GM23248 (cell line): ENCODE measurements around the gene POLE2. TPM values are rescaled to one million over a fixed set of nuclear protein-coding genes. Genes with fewer than 3 reads are reported as not detected.
"Not testable (repeated sequence)": the region's sequence is repeated elsewhere in the genome, so short reads cannot be mapped to it uniquely, and the experiment has no call there.

ENCODE experiments used
- DNase-seq: peaks from one replicate; pipeline ENCODE4 v3.0.0-alpha.2; 2015
- H2AFZ ChIP-seq: fragments of 200-600 bp; sonication (generic); 2 replicates; pipeline ENCODE4 v1.6.1; 2016; ENCODE audit warnings: antibody characterized with exemption
- H3F3A ChIP-seq: fragments of 200-600 bp; sonication (generic); 2 replicates; pipeline ENCODE4 v1.6.1; 2016; ENCODE audit warnings: mild to moderate bottlenecking, antibody characterized with exemption, mixed run types; ENCODE audit not compliant: insufficient read depth
- H3K27ac ChIP-seq: fragments of 200-600 bp; sonication (generic); 2 replicates; pipeline ENCODE4 v1.5.1; 2016; ENCODE audit warnings: mild to moderate bottlenecking
- H3K27me3 ChIP-seq: fragments of 200-600 bp; sonication (generic); replicated peaks from 2 replicates; pipeline ENCODE4 v1.6.1; 2016; ENCODE audit warnings: mild to moderate bottlenecking; ENCODE audit not compliant: insufficient read depth
- H3K36me3 ChIP-seq: fragments of 200-600 bp; sonication (generic); 2 replicates; pipeline ENCODE4 v1.6.1; 2016; ENCODE audit warnings: low read depth, mild to moderate bottlenecking
- H3K4me1 ChIP-seq: fragments of 200-600 bp; sonication (generic); 2 replicates; pipeline ENCODE4 v1.6.1; 2016; ENCODE audit warnings: mild to moderate bottlenecking; ENCODE audit not compliant: insufficient read depth
- H3K4me2 ChIP-seq: fragments of 200-600 bp; sonication (generic); one replicate; pipeline ENCODE4 v1.6.1; 2016; ENCODE audit warnings: mild to moderate bottlenecking; ENCODE audit not compliant: unreplicated experiment
- H3K4me3 ChIP-seq: fragments of 200-600 bp; sonication (generic); 2 replicates; pipeline ENCODE4 v1.5.1; 2016; ENCODE audit warnings: mild to moderate bottlenecking
- H3K79me2 ChIP-seq: fragments of 200-600 bp; sonication (generic); 2 replicates; pipeline ENCODE4 v1.6.1; 2016; ENCODE audit warnings: mild to moderate bottlenecking; ENCODE audit not compliant: insufficient read depth
- H3K9ac ChIP-seq: fragments of 200-600 bp; sonication (generic); 2 replicates; pipeline ENCODE4 v1.6.1; 2016; ENCODE audit warnings: mild to moderate bottlenecking
- H3K9me2 ChIP-seq: fragments of 200-600 bp; sonication (generic); 2 replicates; pipeline ENCODE4 v1.6.1; 2016; ENCODE audit warnings: mixed run types, mild to moderate bottlenecking, moderate library complexity; ENCODE audit not compliant: insufficient read depth
- H3K9me3 ChIP-seq: fragments of 200-600 bp; sonication (generic); one replicate; pipeline ENCODE4 v1.6.1; 2017; ENCODE audit warnings: low read depth
- H4K20me1 ChIP-seq: fragments of 200-600 bp; sonication (generic); 2 replicates; pipeline ENCODE4 v1.6.0; 2016; ENCODE audit not compliant: insufficient read depth
- EZH2 ChIP-seq: fragments of 200-600 bp; sonication (generic); IDR thresholded peaks from 2 replicates; pipeline ENCODE4 v1.6.1; 2018; ENCODE audit warnings: antibody characterized with exemption, mild to moderate bottlenecking; ENCODE audit not compliant: insufficient read depth, poor library complexity, severe bottlenecking
- EZH2phosphoT487 ChIP-seq: fragments of 200-600 bp; sonication (generic); IDR thresholded peaks from 2 replicates; pipeline ENCODE4 v1.6.1; 2018; ENCODE audit warnings: antibody characterized with exemption, moderate library complexity, mild to moderate bottlenecking, low read depth; ENCODE audit not compliant: insufficient read depth
- WGBS, 2 experiments: methylation state at CpG; one replicate each; pipeline ENCODE4 v1.1.6; 2015 to 2017; ENCODE audit warnings: low lambda C conversion rate in 2 of 2, low coverage in 1 of 2; ENCODE audit errors: missing lambda C conversion rate in 2 of 2; 5-methylcytosine and 5-hydroxymethylcytosine counted together
- in situ Hi-C: fragments of 300-500 bp; cut with MboI; formaldehyde crosslinking; loops from 2 replicates; pipeline ENCODE4 v1.15.0; 2020
- polyA plus RNA-seq: library from polyadenylated mRNA; unstranded; fragments of >200 nt; fragmentation: Nextera tagmentation; extraction: Ambion mirVana; gene quantifications from 2 replicates; pipeline ENCODE4 v1.2.1, GENCODE V29; 2016
- total RNA-seq: library from RNA; depleted of rRNA; stranded (reverse); fragments of >200 nt; shearing (Covaris generic); gene quantifications from 2 replicates; pipeline ENCODE4 v1.2.3, GENCODE V29; 2014; rRNA removed

The POLE2 gene, protein sequence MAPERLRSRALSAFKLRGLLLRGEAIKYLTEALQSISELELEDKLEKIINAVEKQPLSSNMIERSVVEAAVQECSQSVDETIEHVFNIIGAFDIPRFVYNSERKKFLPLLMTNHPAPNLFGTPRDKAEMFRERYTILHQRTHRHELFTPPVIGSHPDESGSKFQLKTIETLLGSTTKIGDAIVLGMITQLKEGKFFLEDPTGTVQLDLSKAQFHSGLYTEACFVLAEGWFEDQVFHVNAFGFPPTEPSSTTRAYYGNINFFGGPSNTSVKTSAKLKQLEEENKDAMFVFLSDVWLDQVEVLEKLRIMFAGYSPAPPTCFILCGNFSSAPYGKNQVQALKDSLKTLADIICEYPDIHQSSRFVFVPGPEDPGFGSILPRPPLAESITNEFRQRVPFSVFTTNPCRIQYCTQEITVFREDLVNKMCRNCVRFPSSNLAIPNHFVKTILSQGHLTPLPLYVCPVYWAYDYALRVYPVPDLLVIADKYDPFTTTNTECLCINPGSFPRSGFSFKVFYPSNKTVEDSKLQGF
- total RNA-seq (5.5 and 13.5 TPM in 2 replicates), polyA plus RNA-seq (5.2 TPM in 2 replicates)

DNA sequence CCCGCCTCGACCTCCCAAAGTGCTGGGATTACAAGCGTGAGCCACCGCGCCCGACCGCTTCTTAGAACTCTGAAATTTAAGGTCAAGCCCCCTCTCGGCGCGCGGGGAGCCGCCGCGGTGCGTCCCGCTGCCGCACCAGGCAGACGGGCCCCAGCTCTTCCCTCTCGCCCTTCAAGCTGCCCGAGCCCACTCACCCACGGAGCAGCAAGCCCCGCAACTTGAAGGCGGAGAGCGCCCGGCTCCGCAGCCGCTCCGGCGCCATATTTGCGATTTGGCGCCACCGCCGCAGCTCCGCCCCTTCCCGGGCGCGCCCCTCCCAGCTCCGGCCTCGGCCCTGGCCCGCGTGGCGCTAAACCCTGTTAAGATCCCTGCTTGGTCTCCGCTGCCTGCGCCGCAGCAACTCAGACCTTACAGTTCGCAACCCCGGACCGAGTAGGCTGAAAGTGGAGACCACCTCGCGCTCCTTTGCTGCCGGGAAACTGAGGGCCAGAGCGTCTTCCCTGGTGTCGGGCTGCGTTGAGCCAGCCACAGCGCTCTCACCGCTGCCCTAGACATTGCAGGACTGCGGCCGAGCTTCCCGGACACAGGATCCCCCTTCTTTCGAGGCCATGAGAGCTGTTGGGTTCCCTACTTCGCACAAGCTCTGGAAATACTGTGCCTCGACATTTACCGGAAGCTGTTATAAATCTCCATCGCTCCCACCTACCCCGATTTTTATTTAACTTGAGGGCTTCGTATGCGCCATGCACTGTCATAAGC, at the start of gene POLE2:
TSS of gene POLE2 (minus strand) at position 273 of the 759 bp plus-strand sequence. CDS start at position 262, 11 bp downstream.
- TF ChIP-seq EZH2 = no peak
- H4K20me1 ChIP-seq = no peaks in the 10 kb centered on the region
- no peaks in the 10 kb centered on the region for H3K9me2 ChIP-seq
- H3K4me2 ChIP-seq = peak within 1 kb of the TSS; percentile 33
- H3K4me1 ChIP-seq = 0 out of 2 replicates have a peak, but pooled peaks cover 6% of the 10 kb centered on the region
- H3K9me3 ChIP-seq = no peaks in the 10 kb centered on the region
- peaks cover 18% of the 10 kb centered on the region for H3F3A ChIP-seq
- peak within 1 kb of the TSS; percentile 89 for H3K4me3 ChIP-seq
- H3K36me3 ChIP-seq = no peaks in the 10 kb centered on the region
- WGBS, 2 experiments = 13% methylated on average over 64 to 67 of the region's 67 CpGs
- H3K79me2 ChIP-seq = 0 out of 2 replicates have a peak, but pooled peaks cover 5% of the 10 kb centered on the region
- peak within 1 kb of the TSS; percentile 81 for H3K9ac ChIP-seq
- no peaks in the 10 kb centered on the region for H3K27me3 ChIP-seq
- in situ Hi-C loops = no loop called here
- H3K27ac ChIP-seq = peak within 1 kb of the TSS; percentile 46
- peak within 1 kb of the TSS; percentile 96 for H2AFZ ChIP-seq
- peak; percentile 83 for DNase-seq

GRCh38 chr14:49735669-49736068, 47.7 kb upstream of the POLE2 start:
- H3F3A ChIP-seq, H3K4me2 ChIP-seq, H2AFZ ChIP-seq, H3K9ac ChIP-seq, H3K27me3 ChIP-seq, H3K9me2 ChIP-seq, DNase-seq, H3K4me1 ChIP-seq, H3K4me3 ChIP-seq, H4K20me1 ChIP-seq, H3K36me3 ChIP-seq, H3K27ac ChIP-seq, H3K9me3 ChIP-seq, in situ Hi-C loops, H3K79me2 ChIP-seq: not testable (repeated sequence)
- 90 to 91% methylated on average over 4 of the region's 4 CpGs for WGBS, 2 experiments

DNA sequence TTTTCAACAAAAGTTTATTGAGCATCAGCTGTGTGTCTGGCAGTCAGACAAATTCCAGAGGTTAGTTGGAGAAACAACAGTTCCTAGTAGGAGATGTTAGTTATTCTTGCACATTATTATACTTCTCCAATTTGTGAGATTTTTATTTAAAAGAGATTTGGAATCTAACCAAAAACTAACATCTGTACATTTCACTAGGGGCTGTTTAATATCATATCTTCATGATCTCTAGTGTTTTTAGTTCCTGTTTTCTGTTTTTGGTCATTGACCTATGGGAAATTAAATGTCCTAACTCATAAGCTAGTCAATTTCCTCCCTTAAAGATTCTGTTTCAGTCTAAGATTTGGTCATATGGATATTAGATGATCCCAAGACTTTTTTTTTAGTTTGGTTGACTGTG, 45.8 kb upstream of the POLE2 start:
- Histone ChIP-seq H3K9me3 (no peaks in the 10 kb centered on the region), H3K9me2 (no peaks in the 10 kb centered on the region; the same call in 1 of the 2 replicates), H3F3A (no peaks in the 10 kb centered on the region), H3K4me2 (no peak overlapping the region), H4K20me1 (no peaks in the 10 kb centered on the region), H3K36me3 (no peaks in the 10 kb centered on the region), H3K79me2 (no peaks in the 10 kb centered on the region), H3K4me3 (no peak overlapping the region), H3K27ac (no peak overlapping the region), H2AFZ (no peak overlapping the region), H3K27me3 (no peaks in the 10 kb centered on the region), H3K4me1 (no peaks in the 10 kb centered on the region), H3K9ac (no peak overlapping the region)
- DNase-seq = no peak
- no peak for TF ChIP-seq EZH2phosphoT487
- no peak for TF ChIP-seq EZH2
- in situ Hi-C loops = no loop called here

DNA sequence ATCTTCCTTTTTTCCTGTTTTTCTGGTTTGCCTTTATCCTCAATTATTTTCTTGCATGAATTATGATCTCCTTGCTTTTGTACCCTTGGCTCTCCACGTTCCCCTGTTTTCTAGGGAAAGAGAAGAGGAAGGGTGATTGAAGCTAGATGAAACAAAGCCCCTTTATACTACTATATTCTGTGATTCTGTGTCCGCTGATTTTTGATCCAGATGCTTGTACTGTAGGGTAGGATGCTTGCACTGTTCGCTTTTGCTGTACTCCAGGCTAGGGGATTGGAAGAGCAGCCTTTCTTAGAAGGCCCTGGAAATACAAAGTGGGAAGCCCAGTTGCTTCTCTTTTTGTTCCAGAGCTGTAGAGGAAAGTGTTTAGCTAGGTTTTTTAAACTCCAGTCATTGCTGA, 44.9 kb upstream of the POLE2 start:
- no peaks in the 10 kb centered on the region for H4K20me1 ChIP-seq
- no peak for DNase-seq
- no peaks in the 10 kb centered on the region; the same call in 1 of the 2 replicates for H3K9me2 ChIP-seq
- H3K9ac ChIP-seq = no peak overlapping the region
- no peaks in the 10 kb centered on the region for H3F3A ChIP-seq
- no peaks in the 10 kb centered on the region for H3K36me3 ChIP-seq
- H3K27me3 ChIP-seq = no peaks in the 10 kb centered on the region
- in situ Hi-C loops = no loop called here
- TF ChIP-seq EZH2phosphoT487 = no peak
- TF ChIP-seq EZH2 = no peak
- no peak overlapping the region for H3K27ac ChIP-seq
- H2AFZ ChIP-seq = no peak overlapping the region
- no peaks in the 10 kb centered on the region for H3K79me2 ChIP-seq
- no peaks in the 10 kb centered on the region for H3K9me3 ChIP-seq
- H3K4me3 ChIP-seq = no peak overlapping the region
- H3K4me1 ChIP-seq = no peaks in the 10 kb centered on the region
- 82 to 84% methylated on average over 3 of the region's 3 CpGs for WGBS, 2 experiments
- H3K4me2 ChIP-seq = no peak overlapping the region
